IMR-90 (cell line): ENCODE measurements around the gene B3GLCT. TPM values are rescaled to one million over a fixed set of nuclear protein-coding genes. Genes with fewer than 3 reads are reported as not detected.

Experiments used
- ATAC-seq: fragments of 200-7000 bp; cut with Tn5 transposase; 2 replicates; pipeline ENCODE4 v1.9.1; 2020; ENCODE audit warnings: low read depth, mild to moderate bottlenecking, moderate library complexity
- BruUV-seq: library from RNA; stranded (reverse); fragments of 400-500 nt; replicated peaks from 2 replicates; lab custom pipeline; 2021; lab: Mats Ljungman, UMichigan
- CTCF ChIA-PET: fragments of 300-600 bp; formaldehyde crosslinking; extraction: SDS; loops from one replicate; lab custom pipeline; 2021; ENCODE audit warnings: antibody characterized with exemption; lab: Yijun Ruan, JAX
- POLR2A ChIA-PET: fragments of 300-600 bp; sonication (Branson Sonifier 250); formaldehyde crosslinking; loops from one replicate; lab custom pipeline; 2022; ENCODE audit warnings: antibody characterized with exemption; ENCODE audit not compliant: unreplicated experiment; lab: Charles Lee
- DNase-seq: peaks from one replicate; pipeline ENCODE4 v3.0.0; 2013
- H2AFZ ChIP-seq: replicated peaks from 2 replicates; pipeline ENCODE3; 2013; ENCODE audit warnings: low read length, mild to moderate bottlenecking; ENCODE audit not compliant: poor library complexity
- H2AK5ac ChIP-seq: 2 replicates; pipeline ENCODE4 v1.6.1; 2013; ENCODE audit warnings: low read depth, low read length, inconsistent platforms
- H2AK9ac ChIP-seq: replicated peaks from 2 replicates; pipeline ENCODE3; 2013; ENCODE audit warnings: mild to moderate bottlenecking, low read depth, low read length, moderate library complexity; ENCODE audit not compliant: poor library complexity
- H2BK120ac ChIP-seq: 2 replicates; pipeline ENCODE4 v1.6.1; 2013; ENCODE audit warnings: low read depth, low read length, inconsistent platforms
- H2BK15ac ChIP-seq: 3 replicates; pipeline ENCODE4 v1.6.1; 2013; ENCODE audit warnings: low read depth, low read length, inconsistent platforms
- H2BK20ac ChIP-seq: 2 replicates; pipeline ENCODE4 v1.6.1; 2013; ENCODE audit warnings: low read depth, mild to moderate bottlenecking, inconsistent platforms, low read length, moderate library complexity
- H2BK5ac ChIP-seq: 2 replicates; pipeline ENCODE4 v1.6.1; 2013; ENCODE audit warnings: mild to moderate bottlenecking, low read depth, low read length, inconsistent platforms; ENCODE audit not compliant: poor library complexity, severe bottlenecking
- H3K14ac ChIP-seq: replicated peaks from 2 replicates; pipeline ENCODE4 v1.6.1; 2013; ENCODE audit warnings: low read depth, low read length, inconsistent platforms
- H3K18ac ChIP-seq: 2 replicates; pipeline ENCODE4 v1.6.1; 2013; ENCODE audit warnings: low read depth, low read length, control low read depth
- H3K23ac ChIP-seq: 2 replicates; pipeline ENCODE4 v1.6.1; 2013; ENCODE audit warnings: low read depth, low read length, inconsistent platforms
- H3K27ac ChIP-seq: 2 replicates; pipeline ENCODE4 v1.5.1; 2013; ENCODE audit warnings: mild to moderate bottlenecking, control low read depth, low read length; ENCODE audit not compliant: insufficient read depth
- H3K27me3 ChIP-seq: 2 replicates; pipeline ENCODE4 v1.6.1; 2013; ENCODE audit warnings: low read length; ENCODE audit not compliant: control insufficient read depth, insufficient read depth
- H3K36me3 ChIP-seq: 2 replicates; pipeline ENCODE4 v1.6.1; 2013; ENCODE audit warnings: low read length, mixed read lengths; ENCODE audit not compliant: control insufficient read depth, insufficient read depth
- H3K4ac ChIP-seq: 2 replicates; pipeline ENCODE4 v1.6.1; 2013; ENCODE audit warnings: low read depth, low read length, inconsistent platforms
- H3K4me1 ChIP-seq: 2 replicates; pipeline ENCODE4 v1.6.1; 2013; ENCODE audit warnings: low read length, mixed read lengths; ENCODE audit not compliant: control insufficient read depth, insufficient read depth
- H3K4me2 ChIP-seq: 2 replicates; pipeline ENCODE4 v1.6.1; 2013; ENCODE audit warnings: low read depth, mild to moderate bottlenecking, control low read depth, low read length, moderate library complexity
- H3K4me3 ChIP-seq: 2 replicates; pipeline ENCODE4 v1.5.1; 2013; ENCODE audit warnings: low read depth, mild to moderate bottlenecking, control low read depth, low read length, moderate library complexity; ENCODE audit not compliant: insufficient read depth
- H3K56ac ChIP-seq: 2 replicates; pipeline ENCODE4 v1.6.1; 2013; ENCODE audit warnings: low read length, inconsistent platforms; ENCODE audit not compliant: insufficient read depth; ENCODE audit errors: extremely low read depth
- H3K79me1 ChIP-seq, 2 experiments: 2 replicates each; pipeline ENCODE4 v1.6.1; 2013; ENCODE audit warnings: low read length in 2 of 2, inconsistent platforms in 1 of 2, low read depth in 1 of 2
- H3K9ac ChIP-seq: 2 replicates; pipeline ENCODE4 v1.6.1; 2013; ENCODE audit warnings: low read depth, low read length, control low read depth
- H3K9me1 ChIP-seq: 2 replicates; pipeline ENCODE4 v1.6.1; 2013; ENCODE audit warnings: low read length, inconsistent platforms; ENCODE audit not compliant: insufficient read depth
- H3K9me3 ChIP-seq: 2 replicates; pipeline ENCODE4 v1.6.1; 2013; ENCODE audit warnings: low read length; ENCODE audit not compliant: control insufficient read depth, insufficient read depth
- H4K20me1 ChIP-seq: 2 replicates; pipeline ENCODE4 v1.6.1; 2013; ENCODE audit warnings: low read length, inconsistent platforms; ENCODE audit not compliant: insufficient read depth
- H4K5ac ChIP-seq: 2 replicates; pipeline ENCODE4 v1.6.1; 2013; ENCODE audit warnings: mild to moderate bottlenecking, low read depth, low read length, control low read depth
- H4K8ac ChIP-seq, 2 experiments: 2 replicates each; pipeline ENCODE4 v1.6.1; 2013; ENCODE audit warnings: low read depth in 2 of 2, low read length in 2 of 2, control low read depth in 1 of 2, inconsistent platforms in 1 of 2
- H4K91ac ChIP-seq: 2 replicates; pipeline ENCODE4 v1.6.1; 2013; ENCODE audit warnings: low read depth, low read length, inconsistent platforms; ENCODE audit not compliant: insufficient read depth
- BHLHE40 ChIP-seq: fragments of 150-350 bp; IDR thresholded peaks from 2 replicates; pipeline ENCODE4 v1.6.1; 2016; ENCODE audit warnings: mild to moderate bottlenecking, low read depth, low read length
- CEBPB ChIP-seq: IDR thresholded peaks from 2 replicates; pipeline ENCODE4 v1.6.1; 2012; ENCODE audit warnings: low read depth, low read length, improper control_type of control experiment
- MXI1 ChIP-seq: IDR thresholded peaks from 2 replicates; pipeline ENCODE4 v1.6.1; 2012; ENCODE audit warnings: low read depth, mild to moderate bottlenecking, low read length, moderate library complexity, borderline replicate concordance
- SMC3 ChIP-seq: fragments of 150-350 bp; IDR thresholded peaks from 2 replicates; pipeline ENCODE4 v1.6.1; 2016; ENCODE audit warnings: low read depth, mild to moderate bottlenecking, antibody characterized with exemption, low read length, moderate library complexity
- WGBS, 2 experiments: methylation state at CpG; one replicate each; pipeline versions ENCODE4 v1.1.5 to v1.1.7; 2013; ENCODE audit warnings: missing lambda C conversion rate in 2 of 2; ENCODE audit not compliant: insufficient read length in 1 of 2; ENCODE audit errors: extremely low coverage in 2 of 2; 5-methylcytosine and 5-hydroxymethylcytosine counted together
- dilution Hi-C: fragments of 300-500 bp; cut with HindIII; formaldehyde crosslinking; loops from one replicate; pipeline ENCODE4 v1.14.3; 2018; ENCODE audit warnings: low sequenced_read_pairs; ENCODE audit not compliant: unreplicated experiment
- in situ Hi-C: fragments of 300-500 bp; cut with MboI; formaldehyde crosslinking; loops from 3 replicates; pipeline ENCODE4 v1.14.3; 2019; ENCODE audit warnings: low sequenced_read_pairs, inconsistent platforms, mixed read lengths
- intact Hi-C: fragments of 100-400 bp; cut with micrococcal nuclease; formaldehyde crosslinking; loops from 2 replicates; pipeline ENCODE4 v1.10.0; 2022
- polyA plus RNA-seq, 3 experiments: library from polyadenylated mRNA; depleted of rRNA; stranded (reverse); fragments of >200 nt; gene quantifications; 2 replicates each; pipeline ENCODE4 v1.2.3, GENCODE V29; 2012; ENCODE audit warnings: low replicate concordance in 1 of 3
- total RNA-seq: library from RNA; depleted of rRNA; stranded (reverse); fragments of >200 nt; gene quantifications from 2 replicates; pipeline ENCODE4 v1.2.3, GENCODE V29; 2012

B3GLCT gene
- total and polyA plus RNA-seq, 2 of the 4 experiments (the other 2 are of a cell fraction): 2.0 to 4.5 TPM

GRCh38 chr13:31350560-31350959 lies 150.8 kb downstream of the B3GLCT start:
- Histone ChIP-seq H3K9me3 (peaks cover 3% of the 10 kb centered on the region; the same call in 1 of the 2 replicates), H4K5ac (no peak overlapping the region), H2AK5ac (no peak overlapping the region), H4K20me1 (no peaks in the 10 kb centered on the region), H2BK15ac (no peak overlapping the region), H2AK9ac (no peak overlapping the region), H2BK5ac (no peak overlapping the region), H3K4me2 (no peak overlapping the region), H3K4me3 (no peak overlapping the region), H2AFZ (no peak overlapping the region), H3K27me3 (peaks cover 18% of the 10 kb centered on the region), H3K14ac (no peak overlapping the region), H2BK20ac (no peak overlapping the region), H3K79me1 (no peaks in the 10 kb centered on the region), H3K18ac (no peak overlapping the region), H2BK120ac (no peak overlapping the region), H3K27ac (no peak overlapping the region), H4K8ac (no peak overlapping the region), H3K36me3 (no peaks in the 10 kb centered on the region), H3K56ac (no peak overlapping the region), H4K91ac (no peak overlapping the region), H3K9ac (no peak overlapping the region), H3K9me1 (no peaks in the 10 kb centered on the region), H3K23ac (no peak overlapping the region), H3K4me1 (no peaks in the 10 kb centered on the region), H3K4ac (no peak overlapping the region)
- DNase-seq (no peak), ATAC-seq (no peak)
- BruUV-seq: no TSS peak
- dilution Hi-C loops: no loop called here
- in situ Hi-C loops: no loop called here
- ChIA-PET POLR2A (no interaction called here), CTCF (interaction anchor here (0.6 kb wide), 1 partner anchor 375 kb away, joined by 4 read pairs; no protein-coding TSS in a partner anchor)
- WGBS, 2 experiments: no CpG with 5 or more reads among the region's 5 CpGs
- TF ChIP-seq SMC3: no peak
- no peak for TF ChIP-seq MXI1
- no peak for TF ChIP-seq CEBPB
- TF ChIP-seq BHLHE40: no peak
- intact Hi-C loops: no loop called here
